ENCODE results near the gene DET1. TPM values are rescaled to one million over a fixed set of nuclear protein-coding genes. Genes with fewer than 3 reads are reported as not detected.

Gene DET1
- total and polyA plus RNA-seq, 2 donors from 2014 or later = 3.9 to 6.8 TPM

DNA sequence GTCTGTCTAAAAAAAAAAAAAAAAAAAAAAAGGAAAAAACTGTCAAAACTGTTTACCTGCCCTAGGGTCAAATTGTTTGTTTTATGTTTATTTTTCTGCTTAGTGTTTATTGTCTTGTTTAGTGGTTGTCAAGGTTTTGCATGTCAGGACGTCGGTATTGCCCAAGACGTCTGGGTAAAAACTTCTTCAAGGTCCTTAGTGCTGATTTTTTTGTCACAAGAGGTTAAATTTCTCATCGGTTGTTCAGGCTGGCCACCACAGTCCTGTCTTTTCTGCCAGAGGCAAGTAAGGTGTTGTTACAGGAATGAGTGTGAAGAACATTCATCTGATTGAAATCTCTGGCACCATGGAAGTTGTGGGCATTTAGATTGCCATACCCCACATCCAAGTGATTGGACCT lies 7.0 kb downstream of the DET1 start:
- intact Hi-C loops (cut with DNase I) = no loop called here
- DNase-seq = no peak
- TF ChIP-seq, protein P1, sequence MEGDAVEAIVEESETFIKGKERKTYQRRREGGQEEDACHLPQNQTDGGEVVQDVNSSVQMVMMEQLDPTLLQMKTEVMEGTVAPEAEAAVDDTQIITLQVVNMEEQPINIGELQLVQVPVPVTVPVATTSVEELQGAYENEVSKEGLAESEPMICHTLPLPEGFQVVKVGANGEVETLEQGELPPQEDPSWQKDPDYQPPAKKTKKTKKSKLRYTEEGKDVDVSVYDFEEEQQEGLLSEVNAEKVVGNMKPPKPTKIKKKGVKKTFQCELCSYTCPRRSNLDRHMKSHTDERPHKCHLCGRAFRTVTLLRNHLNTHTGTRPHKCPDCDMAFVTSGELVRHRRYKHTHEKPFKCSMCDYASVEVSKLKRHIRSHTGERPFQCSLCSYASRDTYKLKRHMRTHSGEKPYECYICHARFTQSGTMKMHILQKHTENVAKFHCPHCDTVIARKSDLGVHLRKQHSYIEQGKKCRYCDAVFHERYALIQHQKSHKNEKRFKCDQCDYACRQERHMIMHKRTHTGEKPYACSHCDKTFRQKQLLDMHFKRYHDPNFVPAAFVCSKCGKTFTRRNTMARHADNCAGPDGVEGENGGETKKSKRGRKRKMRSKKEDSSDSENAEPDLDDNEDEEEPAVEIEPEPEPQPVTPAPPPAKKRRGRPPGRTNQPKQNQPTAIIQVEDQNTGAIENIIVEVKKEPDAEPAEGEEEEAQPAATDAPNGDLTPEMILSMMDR (IDR thresholded peaks at IDR 0.05; ENCODE audit: borderline replicate concordance, extremely low read depth, insufficient read depth) = no peak
- H3K27ac ChIP-seq (ENCODE audit: low read depth in 2 of 2, low read length in 2 of 2) = no peak overlapping the region
- no peaks in the 10 kb centered on the region for H3K4me1 ChIP-seq (ENCODE audit: control insufficient read depth in 2 of 3, insufficient read depth in 2 of 3, low read depth in 1 of 3, low read length in 3 of 3)
- H3K27me3 ChIP-seq (ENCODE audit: control insufficient read depth, insufficient read depth, low read length) = no peaks in the 10 kb centered on the region
- no peak for FAIRE-seq
- H3K9ac ChIP-seq (ENCODE audit: low read length in 3 of 3) = no peak overlapping the region
- H3K4me3 ChIP-seq (ENCODE audit: low read length in 3 of 3) = no peak overlapping the region
- H3K36me3 ChIP-seq (ENCODE audit: control insufficient read depth in 2 of 3, insufficient read depth in 3 of 3, low read length in 3 of 3) = no peaks in the 10 kb centered on the region
- H3K9me3 ChIP-seq (ENCODE audit: control insufficient read depth in 2 of 3, insufficient read depth in 1 of 3, low read length in 3 of 3) = no peaks in the 10 kb centered on the region

DNA sequence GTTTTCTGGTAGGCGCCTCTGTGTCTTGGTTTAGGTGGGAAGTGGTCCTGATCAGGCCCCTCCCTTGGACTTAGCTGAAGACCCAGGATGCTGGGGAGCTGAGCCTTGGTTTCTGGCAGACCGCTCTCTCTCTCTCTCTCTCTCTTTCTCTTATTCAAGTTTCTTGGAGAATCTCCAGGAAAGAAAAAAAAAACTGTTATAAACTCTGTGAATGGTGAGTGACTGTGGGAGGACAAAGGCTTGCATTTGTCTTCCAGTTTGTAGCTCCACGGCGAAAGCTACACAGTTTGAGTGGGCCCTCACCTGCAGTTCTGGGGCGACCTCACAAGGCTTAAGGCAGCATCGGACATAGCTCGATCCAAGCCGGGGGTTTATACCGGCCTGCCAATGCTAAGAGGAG lies 7.5 kb downstream of the DET1 start:
- intact Hi-C loops (cut with DNase I) = no loop called here
- H3K4me3 ChIP-seq (ENCODE audit: low read length in 3 of 3) = no peak overlapping the region
- no peaks in the 10 kb centered on the region for H3K9me3 ChIP-seq (ENCODE audit: control insufficient read depth in 2 of 3, insufficient read depth in 1 of 3, low read length in 3 of 3)
- H3K9ac ChIP-seq (ENCODE audit: low read length in 3 of 3) = no peak overlapping the region
- no peaks in the 10 kb centered on the region for H3K27me3 ChIP-seq (ENCODE audit: control insufficient read depth, insufficient read depth, low read length)
- no peaks in the 10 kb centered on the region for H3K4me1 ChIP-seq (ENCODE audit: control insufficient read depth in 2 of 3, insufficient read depth in 2 of 3, low read depth in 1 of 3, low read length in 3 of 3)
- TF ChIP-seq, protein P1 (IDR thresholded peaks at IDR 0.05; ENCODE audit: borderline replicate concordance, extremely low read depth, insufficient read depth) = no peak
- no peak for DNase-seq
- no peaks in the 10 kb centered on the region for H3K36me3 ChIP-seq (ENCODE audit: control insufficient read depth in 2 of 3, insufficient read depth in 3 of 3, low read length in 3 of 3)
- no peak for FAIRE-seq
- no peak overlapping the region for H3K27ac ChIP-seq (ENCODE audit: low read depth in 2 of 2, low read length in 2 of 2)

DNA sequence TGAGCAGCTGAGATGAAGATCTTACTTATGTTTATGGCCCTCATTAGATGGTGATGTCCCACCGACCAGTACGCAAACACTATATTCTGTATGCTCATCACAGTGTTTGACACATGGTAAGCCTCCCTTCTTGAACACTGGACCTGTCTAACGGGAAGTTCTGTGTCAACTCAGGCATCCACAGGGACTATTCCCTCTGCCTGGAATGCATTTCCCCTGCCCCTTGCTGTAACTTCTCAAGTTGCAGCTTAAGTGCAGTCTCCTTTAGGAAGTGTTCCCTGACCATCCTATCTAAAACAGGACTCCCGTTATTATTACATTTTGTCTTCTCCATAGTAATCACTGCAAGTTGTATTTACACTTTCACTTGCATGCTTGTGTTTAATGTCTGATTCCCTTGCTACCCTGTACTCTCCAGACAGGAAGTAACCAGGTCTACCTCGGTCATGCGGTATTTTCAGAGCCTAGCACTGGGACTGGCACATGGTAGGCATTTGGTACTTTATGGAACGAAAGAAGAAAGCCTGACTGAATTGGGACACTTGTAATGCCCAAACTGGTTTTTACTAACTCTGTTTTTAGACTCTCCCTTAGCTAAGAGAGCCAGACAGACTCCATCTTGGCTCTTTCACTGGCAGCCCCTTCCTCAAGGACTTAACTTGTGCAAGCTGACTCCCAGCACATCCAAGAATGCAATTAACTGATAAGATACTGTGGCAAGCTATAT lies 8.7 kb downstream of the DET1 start:
- H3K36me3 ChIP-seq (ENCODE audit: control insufficient read depth in 2 of 3, insufficient read depth in 3 of 3, low read length in 3 of 3) = no peaks in the 10 kb centered on the region
- H3K9me3 ChIP-seq (ENCODE audit: control insufficient read depth in 2 of 3, insufficient read depth in 1 of 3, low read length in 3 of 3) = no peaks in the 10 kb centered on the region
- no peak overlapping the region for H3K9ac ChIP-seq (ENCODE audit: low read length in 3 of 3)
- no peaks in the 10 kb centered on the region for H3K27me3 ChIP-seq (ENCODE audit: control insufficient read depth, insufficient read depth, low read length)
- TF ChIP-seq, protein P1 (IDR thresholded peaks at IDR 0.05; ENCODE audit: borderline replicate concordance, extremely low read depth, insufficient read depth) = no peak
- H3K27ac ChIP-seq (ENCODE audit: low read depth in 2 of 2, low read length in 2 of 2) = no peak overlapping the region
- no peak overlapping the region for H3K4me3 ChIP-seq (ENCODE audit: low read length in 3 of 3)
- H3K4me1 ChIP-seq (ENCODE audit: control insufficient read depth in 2 of 3, insufficient read depth in 2 of 3, low read depth in 1 of 3, low read length in 3 of 3) = no peaks in the 10 kb centered on the region
- DNase-seq (no peak), FAIRE-seq (no peak)
- intact Hi-C loops (cut with DNase I) = no loop called here
